Mucosa of descending colon (tissue), 3 donors: ENCODE data around the gene STMN1. TPM values are rescaled to one million over a fixed set of nuclear protein-coding genes. Genes with fewer than 3 reads are reported as not detected.
A peak's percentile ranks its signal among the peaks of the same experiment; 100 is the strongest.

Experiments used
- ATAC-seq: fragments of 200-7000 bp; cut with Tn5 transposase; one replicate; pipeline ENCODE4 v1.9.1; 2020; ENCODE audit warnings: mild to moderate bottlenecking, moderate library complexity
- DNase-seq, 3 donors: peaks; one replicate each; pipeline ENCODE4 v3.0.0-alpha.2; 2020
- H3K36me3 ChIP-seq: fragments of 200-600 bp; one replicate; pipeline ENCODE4 v1.8.0; 2021; ENCODE audit warnings: low read depth, mild to moderate bottlenecking
- H3K4me1 ChIP-seq: fragments of 200-600 bp; one replicate; pipeline ENCODE4 v1.8.0; 2021; ENCODE audit warnings: low read depth, mild to moderate bottlenecking
- H3K4me3 ChIP-seq: fragments of 200-600 bp; one replicate; pipeline ENCODE4 v1.8.0; 2021; ENCODE audit warnings: mild to moderate bottlenecking
- H3K9me3 ChIP-seq: fragments of 200-600 bp; one replicate; pipeline ENCODE4 v1.8.0; 2021; ENCODE audit warnings: mild to moderate bottlenecking
- CTCF ChIP-seq: fragments of 200-600 bp; IDR thresholded peaks from one replicate; pipeline ENCODE4 v1.8.0; 2022; ENCODE audit warnings: antibody characterized with exemption, mild to moderate bottlenecking
- intact Hi-C, 2 donors: fragments of 100-400 bp; cut with DNase I in 1 of 2; cut with micrococcal nuclease in 1 of 2; formaldehyde crosslinking; loops; one replicate each; pipeline versions ENCODE4 v1.11.0 to v1.11.1; 2022; cut with DNase I, micrococcal nuclease
- total RNA-seq, 3 donors: library from RNA; stranded (reverse); fragmentation: NEBNext Ultra II Directional in 2 of 3; extraction: Animal tissue kit (Norgen Biotek cat#: 25700) in 2 of 3; gene quantifications; one replicate each; pipeline versions ENCODE4 v1.2.1 to v1.2.4, GENCODE V29; 2021 to 2023
- donor health status: DM: no; HTN: no; CAD: no; lungs with moderate emphysema.
- donor health status: DM: no; HTN: no; CAD: no.
- donor health status: DM: no; HTN: yes; CAD: no.

The STMN1 gene
- total RNA-seq, 3 donors from 2014 or later, result 32.6 to 103 (median 52.6) TPM

GRCh38 chr1:25896266-25896665 is 10.0 kb downstream of the STMN1 start:
- Histone ChIP-seq H3K36me3 (no peaks in the 10 kb centered on the region), H3K4me3 (no peak overlapping the region), H3K4me1 (peaks cover 4% of the 10 kb centered on the region), H3K9me3 (no peaks in the 10 kb centered on the region)
- DNase-seq (no peak), ATAC-seq (no peak)
- intact Hi-C loops, result loop anchor here (5.0 kb wide), 1 partner anchor 101 kb away; the partner anchor contains the start of gene PAFAH2 (in 2 of the 2)
- TF ChIP-seq CTCF, result no peak

GRCh38 chr1:25895365-25895990 is 10.7 kb downstream of the STMN1 start:
- H3K36me3 ChIP-seq, result no peaks in the 10 kb centered on the region
- peak; percentile 88 to 92 (median 90) for DNase-seq
- H3K4me1 ChIP-seq, result peaks cover 6% of the 10 kb centered on the region
- peak; percentile 94 for TF ChIP-seq CTCF
- intact Hi-C loops, result loop anchor here (5.0 kb wide), 1 partner anchor 102 kb away; the partner anchor contains the start of gene PAFAH2 (in 2 of the 2)
- peak; percentile 95 for ATAC-seq
- H3K4me3 ChIP-seq, result no peak overlapping the region
- no peaks in the 10 kb centered on the region for H3K9me3 ChIP-seq

- DNase-seq (no peak), ATAC-seq (no peak)
- H3K9me3 ChIP-seq, result no peaks in the 10 kb centered on the region
- peaks cover 13% of the 10 kb centered on the region for H3K4me1 ChIP-seq
- H3K36me3 ChIP-seq, result no peaks in the 10 kb centered on the region
- TF ChIP-seq CTCF, result no peak
- intact Hi-C loops, result no loop called here
- no peak overlapping the region for H3K4me3 ChIP-seq
Observed at GRCh38 chr1:25893116-25893515, 13.1 kb downstream of the STMN1 start.

GRCh38 chr1:25891606-25892005 is 14.6 kb downstream of the STMN1 start:
- no peak for TF ChIP-seq CTCF

GRCh38 chr1:25890239-25891034 is 15.8 kb downstream of the STMN1 start:
- TF ChIP-seq CTCF, result no peak
- H3K9me3 ChIP-seq, result no peaks in the 10 kb centered on the region
- ATAC-seq (peak; percentile 86), DNase-seq (peak; percentile 56 to 70 (median 61))
- H3K4me3 ChIP-seq, result no peak overlapping the region
- peaks cover 9% of the 10 kb centered on the region for H3K4me1 ChIP-seq
- H3K36me3 ChIP-seq, result no peaks in the 10 kb centered on the region
- intact Hi-C loops, result no loop called here

More at GRCh38 chr1:25891606-25892005, 14.6 kb downstream of the STMN1 start:
- Histone ChIP-seq H3K9me3 (no peaks in the 10 kb centered on the region), H3K4me3 (no peak overlapping the region), H3K4me1 (peaks cover 13% of the 10 kb centered on the region), H3K36me3 (no peaks in the 10 kb centered on the region)
- ATAC-seq, result no peak
- no peak for DNase-seq
- intact Hi-C loops, result no loop called here
